GM12801 (cell line): ENCODE data around the gene LRRC70.

Experiments
- TF ChIP-seq, protein P1 (sequence below): IDR thresholded peaks from one replicate; pipeline ENCODE4 v1.5.1; 2011; ENCODE audit warnings: control low read depth; ENCODE audit not compliant: insufficient read length; ENCODE audit errors: extremely low read depth

LRRC70 gene

DNA sequence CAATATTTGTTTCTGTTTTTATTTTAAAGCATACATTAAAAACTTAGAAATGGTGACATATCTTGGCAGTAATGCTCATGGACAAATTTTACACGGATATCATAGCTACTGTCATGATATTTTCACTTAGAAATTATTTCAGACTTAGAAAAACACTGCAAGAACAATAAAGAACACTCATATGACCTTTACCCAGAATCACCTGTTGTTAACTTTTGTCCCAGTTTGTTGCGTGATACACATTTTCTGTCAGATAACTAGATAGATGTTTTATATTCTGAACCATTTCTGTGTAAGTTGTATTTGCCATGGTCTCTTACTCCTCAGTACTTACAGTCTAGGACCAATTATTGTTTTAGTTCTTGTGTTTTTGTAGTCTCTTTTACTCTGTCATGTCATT is 3.6 kb upstream of the LRRC70 start:
- TF ChIP-seq, protein P1, sequence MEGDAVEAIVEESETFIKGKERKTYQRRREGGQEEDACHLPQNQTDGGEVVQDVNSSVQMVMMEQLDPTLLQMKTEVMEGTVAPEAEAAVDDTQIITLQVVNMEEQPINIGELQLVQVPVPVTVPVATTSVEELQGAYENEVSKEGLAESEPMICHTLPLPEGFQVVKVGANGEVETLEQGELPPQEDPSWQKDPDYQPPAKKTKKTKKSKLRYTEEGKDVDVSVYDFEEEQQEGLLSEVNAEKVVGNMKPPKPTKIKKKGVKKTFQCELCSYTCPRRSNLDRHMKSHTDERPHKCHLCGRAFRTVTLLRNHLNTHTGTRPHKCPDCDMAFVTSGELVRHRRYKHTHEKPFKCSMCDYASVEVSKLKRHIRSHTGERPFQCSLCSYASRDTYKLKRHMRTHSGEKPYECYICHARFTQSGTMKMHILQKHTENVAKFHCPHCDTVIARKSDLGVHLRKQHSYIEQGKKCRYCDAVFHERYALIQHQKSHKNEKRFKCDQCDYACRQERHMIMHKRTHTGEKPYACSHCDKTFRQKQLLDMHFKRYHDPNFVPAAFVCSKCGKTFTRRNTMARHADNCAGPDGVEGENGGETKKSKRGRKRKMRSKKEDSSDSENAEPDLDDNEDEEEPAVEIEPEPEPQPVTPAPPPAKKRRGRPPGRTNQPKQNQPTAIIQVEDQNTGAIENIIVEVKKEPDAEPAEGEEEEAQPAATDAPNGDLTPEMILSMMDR: no peak

DNA sequence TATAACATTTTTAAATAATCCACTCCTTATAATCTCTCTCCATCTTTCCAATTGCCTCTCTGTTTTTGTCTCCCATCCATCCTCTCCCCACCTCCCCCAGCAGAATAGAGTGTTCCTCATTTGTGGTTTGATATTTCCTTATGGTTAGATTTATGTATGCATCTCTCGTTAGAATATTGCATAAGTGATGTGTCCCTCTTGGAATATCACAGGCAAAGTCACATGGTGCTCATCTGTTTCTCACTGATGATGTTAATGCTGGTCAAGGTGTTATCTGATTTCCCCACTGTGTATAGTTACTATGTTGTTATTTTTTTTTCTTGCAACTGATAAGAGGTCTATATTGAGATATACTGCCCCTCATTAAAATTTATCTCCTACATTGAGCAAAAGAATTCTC is 3.1 kb upstream of the LRRC70 start:
- TF ChIP-seq, protein P1: no peak

DNA sequence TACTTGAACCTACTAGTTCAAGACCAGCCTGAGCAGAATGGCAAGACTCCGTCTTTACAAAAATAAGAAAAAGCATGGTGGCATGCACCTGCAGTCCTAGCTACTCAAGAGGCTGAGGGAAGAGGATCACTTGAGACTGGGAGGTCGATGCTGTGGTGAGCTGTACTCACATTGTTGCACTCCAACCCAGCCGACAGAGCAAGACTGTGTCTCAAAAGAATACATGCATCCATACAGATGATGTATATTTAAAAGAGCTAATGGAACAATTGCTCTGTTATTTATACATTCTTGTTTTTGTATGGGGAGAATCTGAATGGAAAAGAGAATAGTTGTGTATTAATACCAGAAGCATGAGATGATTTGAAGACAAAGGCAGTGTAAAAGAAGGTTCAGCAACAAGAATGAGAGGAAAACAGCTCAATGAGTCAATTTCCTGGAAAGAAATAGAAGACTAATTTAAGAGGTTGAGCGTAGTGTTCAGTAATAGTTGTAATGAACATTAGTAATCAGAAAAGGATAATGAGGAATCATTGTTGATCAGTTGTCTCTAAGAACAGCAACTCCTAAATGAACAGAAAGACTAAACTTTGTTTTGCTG is 1.9 kb upstream of the LRRC70 start:
- TF ChIP-seq, protein P1: no peak

- TF ChIP-seq, protein P1: no peak
Observed at GRCh38 chr5:62577488-62577887, 1.1 kb upstream of the LRRC70 start.

DNA sequence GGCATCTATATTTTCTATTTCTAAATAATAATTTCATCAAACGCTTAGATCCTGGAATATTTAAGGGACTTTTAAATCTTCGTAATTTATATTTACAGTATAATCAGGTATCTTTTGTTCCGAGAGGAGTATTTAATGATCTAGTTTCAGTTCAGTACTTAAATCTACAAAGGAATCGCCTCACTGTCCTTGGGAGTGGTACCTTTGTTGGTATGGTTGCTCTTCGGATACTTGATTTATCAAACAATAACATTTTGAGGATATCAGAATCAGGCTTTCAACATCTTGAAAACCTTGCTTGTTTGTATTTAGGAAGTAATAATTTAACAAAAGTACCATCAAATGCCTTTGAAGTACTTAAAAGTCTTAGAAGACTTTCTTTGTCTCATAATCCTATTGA is 1.1 kb downstream of the LRRC70 start:
- TF ChIP-seq, protein P1: no peak

GRCh38 chr5:62581836-62582597 is 3.4 kb downstream of the LRRC70 start:
- TF ChIP-seq, protein P1: no peak

- TF ChIP-seq, protein P1: no peak
Observed at GRCh38 chr5:62584391-62584790, 5.8 kb downstream of the LRRC70 start.
